HL-60/S4 treated with phorbol 12-myristate 13-acetate at 8.2 ng/mL for 4 days and 3 days (cell line): Measurements from ENCODE around the gene DEF6.

Experiments
- in situ Hi-C: fragments of 300-500 bp; cut with MboI; formaldehyde crosslinking; loops from 2 replicates; pipeline ENCODE4 v1.15.0; 2022; ENCODE audit warnings: low sequenced_read_pairs

The DEF6 gene

GRCh38 chr6:35367646-35368037, 70.0 kb downstream of the DEF6 start:
- in situ Hi-C loops, result no loop called here

GRCh38 chr6:35368038-35368887, 70.6 kb downstream of the DEF6 start:
- in situ Hi-C loops, result no loop called here

- in situ Hi-C loops, result no loop called here
Observed at GRCh38 chr6:35370124-35370741, 72.6 kb downstream of the DEF6 start.

- in situ Hi-C loops, result no loop called here
Observed at GRCh38 chr6:35370785-35371493, 73.3 kb downstream of the DEF6 start.
